Activated CD4-positive, alpha-beta memory T cell treated with anti-CD3 and anti-CD28 coated beads, Interleukin-2, amount 10 ng/mL, durations not matched to agents 7 days and 5 days (primary cell): ENCODE data around the gene DNAH17. TPM values are rescaled to one million over a fixed set of nuclear protein-coding genes. Genes with fewer than 3 reads are reported as not detected.

ENCODE experiments used
- CTCF ChIA-PET: fragments of 350-600 bp; sonication (Branson Sonifier 250); formaldehyde crosslinking; loops from one replicate; lab custom pipeline; 2021; ENCODE audit warnings: antibody characterized with exemption, inconsistent platforms; lab: Charles Lee
- POLR2A ChIA-PET: fragments of 350-600 bp; sonication (Branson Sonifier 250); formaldehyde crosslinking; loops from one replicate; lab custom pipeline; 2021; ENCODE audit warnings: antibody characterized with exemption; lab: Charles Lee
- DNase-seq: peaks from one replicate; pipeline ENCODE4 v3.0.0-alpha.2; 2020
- H3K27ac Mint-ChIP-seq: one replicate; pipeline ENCODE4 v1.8.0; 2021; ENCODE audit warnings: mild to moderate bottlenecking, mixed read lengths
- H3K27me3 Mint-ChIP-seq: one replicate; pipeline ENCODE4 v1.8.0; 2021; ENCODE audit warnings: mixed read lengths
- H3K36me3 Mint-ChIP-seq: one replicate; pipeline ENCODE4 v1.8.0; 2021; ENCODE audit warnings: low read depth, mixed read lengths
- H3K4me1 Mint-ChIP-seq: one replicate; pipeline ENCODE4 v1.8.0; 2021; ENCODE audit warnings: mixed read lengths
- H3K4me3 Mint-ChIP-seq: one replicate; pipeline ENCODE4 v1.8.0; 2021; ENCODE audit warnings: mild to moderate bottlenecking, mixed read lengths
- H3K9me3 Mint-ChIP-seq: one replicate; pipeline ENCODE4 v1.8.0; 2021; ENCODE audit warnings: mixed read lengths
- total RNA-seq, 2 experiments: library from RNA; stranded (reverse); gene quantifications; one replicate each; pipeline ENCODE4 v1.2.3, GENCODE V29; 2021

DNAH17 gene
- total RNA-seq, 2 experiments from 2014 or later, result 0.08 TPM

GRCh38 chr17:78580277-78580804 is 3.1 kb upstream of the DNAH17 start:
- no peaks in the 10 kb centered on the region for H3K36me3 Mint-ChIP-seq
- no peaks in the 10 kb centered on the region for H3K4me1 Mint-ChIP-seq
- DNase-seq, result no peak
- H3K27me3 Mint-ChIP-seq, result peaks cover 27% of the 10 kb centered on the region
- ChIA-PET CTCF (interaction anchor here (1.6 kb wide), 1 partner anchor 83 kb away, joined by 4 read pairs; no protein-coding TSS in a partner anchor), POLR2A (no interaction called here)
- no peaks in the 10 kb centered on the region for H3K9me3 Mint-ChIP-seq
- H3K27ac Mint-ChIP-seq, result no peak overlapping the region
- no peak overlapping the region for H3K4me3 Mint-ChIP-seq

GRCh38 chr17:78576389-78577112 is 645 bp downstream of the DNAH17 start:
- POLR2A ChIA-PET, result no interaction called here
- no peaks in the 10 kb centered on the region for H3K36me3 Mint-ChIP-seq
- H3K9me3 Mint-ChIP-seq, result no peaks in the 10 kb centered on the region
- no peak overlapping the region for H3K27ac Mint-ChIP-seq
- no peaks in the 10 kb centered on the region for H3K4me1 Mint-ChIP-seq
- no peak for DNase-seq
- CTCF ChIA-PET, result no interaction called here
- peaks cover 15% of the 10 kb centered on the region for H3K27me3 Mint-ChIP-seq
- H3K4me3 Mint-ChIP-seq, result no peak overlapping the region

- Mint-ChIP-seq H3K27ac (no peak overlapping the region), H3K36me3 (no peaks in the 10 kb centered on the region), H3K9me3 (no peaks in the 10 kb centered on the region), H3K27me3 (peaks cover 15% of the 10 kb centered on the region), H3K4me3 (no peak overlapping the region), H3K4me1 (no peaks in the 10 kb centered on the region)
- DNase-seq, result no peak
- POLR2A ChIA-PET, result no interaction called here
- CTCF ChIA-PET, result no interaction called here
Measured at GRCh38 chr17:78575899-78576298, 1.3 kb downstream of the DNAH17 start.

DNA sequence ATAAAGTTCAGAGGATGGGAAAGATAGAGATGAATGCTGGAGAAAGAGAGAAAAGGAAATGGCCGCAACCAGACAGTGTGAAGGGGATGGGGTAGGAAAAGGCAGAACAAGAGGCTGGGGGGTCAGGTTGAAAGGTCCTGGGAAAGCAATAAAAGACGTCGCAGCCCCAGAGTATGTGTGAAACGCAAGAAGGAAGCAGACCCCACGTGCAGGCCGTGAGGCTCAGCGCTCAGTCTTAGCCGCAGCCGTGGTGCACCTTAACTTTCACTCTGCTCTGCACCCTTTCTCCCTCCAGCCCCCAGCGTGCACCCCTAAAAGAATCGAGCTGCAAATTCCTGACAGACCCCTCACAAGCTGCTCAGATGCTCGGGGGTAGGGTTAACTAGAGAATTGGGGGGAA is 1.9 kb downstream of the DNAH17 start:
- Mint-ChIP-seq H3K27ac (no peak overlapping the region), H3K4me1 (no peaks in the 10 kb centered on the region), H3K4me3 (no peak overlapping the region), H3K9me3 (no peaks in the 10 kb centered on the region), H3K36me3 (no peaks in the 10 kb centered on the region), H3K27me3 (peaks cover 15% of the 10 kb centered on the region)
- POLR2A ChIA-PET, result no interaction called here
- DNase-seq, result no peak
- CTCF ChIA-PET, result no interaction called here

GRCh38 chr17:78573955-78574354 is 3.2 kb downstream of the DNAH17 start:
- DNase-seq, result peak; percentile 26
- ChIA-PET POLR2A (no interaction called here), CTCF (interaction anchor here (1.0 kb wide), 1 partner anchor 129 kb away, joined by 4 read pairs; no protein-coding TSS in a partner anchor)
- Mint-ChIP-seq H3K27me3 (peaks cover 10% of the 10 kb centered on the region), H3K36me3 (no peaks in the 10 kb centered on the region), H3K4me1 (no peaks in the 10 kb centered on the region), H3K4me3 (no peak overlapping the region), H3K27ac (no peak overlapping the region), H3K9me3 (no peaks in the 10 kb centered on the region)

GRCh38 chr17:78572239-78573205 is 4.7 kb downstream of the DNAH17 start:
- Mint-ChIP-seq H3K4me3 (no peak overlapping the region), H3K9me3 (no peaks in the 10 kb centered on the region), H3K27ac (no peak overlapping the region), H3K27me3 (peaks cover 5% of the 10 kb centered on the region), H3K4me1 (no peaks in the 10 kb centered on the region), H3K36me3 (no peaks in the 10 kb centered on the region)
- ChIA-PET POLR2A (no interaction called here), CTCF (no interaction called here)
- no peak for DNase-seq

DNA sequence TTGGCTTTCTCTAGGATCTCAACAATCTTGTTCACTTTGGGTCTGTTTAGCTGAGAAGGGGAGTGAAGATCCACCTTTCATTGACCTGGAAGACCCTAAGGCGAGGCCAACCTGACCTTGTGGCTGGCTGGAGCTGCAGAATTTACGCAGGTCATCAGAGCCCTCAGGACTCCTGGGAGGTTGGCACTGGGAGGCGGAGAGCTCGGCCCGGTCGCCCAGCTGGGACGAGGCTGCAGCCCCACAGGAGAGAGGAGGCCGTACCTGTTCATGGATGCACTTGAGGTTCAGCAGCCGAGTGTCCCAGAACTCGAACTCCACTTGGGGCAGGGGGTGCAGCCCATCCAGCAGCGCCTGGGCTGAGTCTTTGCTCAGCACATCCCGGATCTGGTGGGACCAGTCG is 5.9 kb downstream of the DNAH17 start:
- no peaks in the 10 kb centered on the region for H3K4me1 Mint-ChIP-seq
- no peak overlapping the region for H3K4me3 Mint-ChIP-seq
- H3K36me3 Mint-ChIP-seq, result no peaks in the 10 kb centered on the region
- H3K27me3 Mint-ChIP-seq, result peaks cover 7% of the 10 kb centered on the region
- no peaks in the 10 kb centered on the region for H3K9me3 Mint-ChIP-seq
- CTCF ChIA-PET, result no interaction called here
- POLR2A ChIA-PET, result no interaction called here
- no peak for DNase-seq
- no peak overlapping the region for H3K27ac Mint-ChIP-seq

- no peak overlapping the region for H3K4me3 Mint-ChIP-seq
Measured at GRCh38 chr17:78568494-78569115, 8.6 kb downstream of the DNAH17 start.

GRCh38 chr17:78567991-78568390 is 9.2 kb downstream of the DNAH17 start:
- H3K4me3 Mint-ChIP-seq, result no peak overlapping the region
- H3K27ac Mint-ChIP-seq, result no peak overlapping the region
- no peaks in the 10 kb centered on the region for H3K36me3 Mint-ChIP-seq
- no peaks in the 10 kb centered on the region for H3K9me3 Mint-ChIP-seq
- H3K4me1 Mint-ChIP-seq, result no peaks in the 10 kb centered on the region
- CTCF ChIA-PET, result no interaction called here
- H3K27me3 Mint-ChIP-seq, result peaks cover 7% of the 10 kb centered on the region
- POLR2A ChIA-PET, result no interaction called here
- DNase-seq, result no peak

More at GRCh38 chr17:78568494-78569115, 8.6 kb downstream of the DNAH17 start:
- CTCF ChIA-PET, result no interaction called here
- no peak for DNase-seq
- no peaks in the 10 kb centered on the region for H3K9me3 Mint-ChIP-seq
- H3K4me1 Mint-ChIP-seq, result no peaks in the 10 kb centered on the region
- POLR2A ChIA-PET, result no interaction called here
- H3K27me3 Mint-ChIP-seq, result peaks cover 4% of the 10 kb centered on the region
- H3K36me3 Mint-ChIP-seq, result no peaks in the 10 kb centered on the region
- H3K27ac Mint-ChIP-seq, result no peak overlapping the region

- H3K27me3 Mint-ChIP-seq, result peaks cover 6% of the 10 kb centered on the region
- no peaks in the 10 kb centered on the region for H3K36me3 Mint-ChIP-seq
- H3K4me1 Mint-ChIP-seq, result no peaks in the 10 kb centered on the region
- CTCF ChIA-PET, result no interaction called here
- DNase-seq, result no peak
- POLR2A ChIA-PET, result no interaction called here
- no peak overlapping the region for H3K4me3 Mint-ChIP-seq
- no peak overlapping the region for H3K27ac Mint-ChIP-seq
- no peaks in the 10 kb centered on the region for H3K9me3 Mint-ChIP-seq
Measured at GRCh38 chr17:78566947-78567346, 10.2 kb downstream of the DNAH17 start.

- Mint-ChIP-seq H3K27ac (no peak overlapping the region), H3K36me3 (no peaks in the 10 kb centered on the region), H3K27me3 (peaks cover 6% of the 10 kb centered on the region), H3K9me3 (no peaks in the 10 kb centered on the region), H3K4me3 (no peak overlapping the region), H3K4me1 (no peaks in the 10 kb centered on the region)
- no peak for DNase-seq
- CTCF ChIA-PET, result no interaction called here
- POLR2A ChIA-PET, result no interaction called here
Measured at GRCh38 chr17:78563189-78564145, 13.7 kb downstream of the DNAH17 start.

GRCh38 chr17:78562734-78563133 is 14.5 kb downstream of the DNAH17 start:
- no peaks in the 10 kb centered on the region for H3K4me1 Mint-ChIP-seq
- no peak for DNase-seq
- H3K4me3 Mint-ChIP-seq, result no peak overlapping the region
- ChIA-PET CTCF (no interaction called here), POLR2A (no interaction called here)
- no peaks in the 10 kb centered on the region for H3K36me3 Mint-ChIP-seq
- H3K27ac Mint-ChIP-seq, result no peak overlapping the region
- peaks cover 6% of the 10 kb centered on the region for H3K27me3 Mint-ChIP-seq
- no peaks in the 10 kb centered on the region for H3K9me3 Mint-ChIP-seq
